C1 segment of cervical spinal cord (tissue), 14 donors: Measurements from ENCODE around the gene TERT.

ENCODE experiments used
- DNase-seq, 14 donors: peaks; one replicate each; lab custom pipeline; 2025; lab: John Stamatoyannopoulos, UW

Gene TERT

DNA sequence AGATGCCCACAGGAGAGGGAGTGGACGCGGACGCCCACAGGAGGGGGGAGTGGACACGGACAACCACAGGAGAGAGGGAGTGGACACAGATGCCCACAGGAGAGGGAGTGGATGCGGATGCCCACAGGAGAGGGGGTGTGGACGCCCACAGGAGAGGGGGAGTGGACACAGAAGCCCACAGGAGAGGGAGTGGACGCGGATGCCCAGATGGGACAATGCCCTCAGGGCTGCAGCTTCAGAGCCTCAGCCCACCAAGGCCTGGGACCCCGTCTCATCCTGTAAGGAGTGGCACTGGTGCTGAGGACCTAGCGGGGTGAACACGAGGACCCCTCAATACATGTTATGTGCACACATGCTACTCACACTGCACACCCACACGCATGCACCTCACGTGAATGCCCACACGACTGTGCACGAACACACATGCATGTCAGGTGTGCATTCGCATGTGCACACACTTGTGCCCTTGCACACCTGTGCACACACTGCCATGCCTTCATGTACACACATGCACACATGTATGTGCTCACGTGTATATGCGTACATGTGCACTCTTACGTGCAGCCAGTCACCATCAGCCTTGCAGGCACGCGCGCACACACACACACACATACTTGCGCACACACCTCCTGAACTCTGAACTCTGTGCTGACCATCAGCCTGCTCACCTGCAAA, 34.9 kb downstream of the TERT start:
- DNase-seq, result no peak

DNA sequence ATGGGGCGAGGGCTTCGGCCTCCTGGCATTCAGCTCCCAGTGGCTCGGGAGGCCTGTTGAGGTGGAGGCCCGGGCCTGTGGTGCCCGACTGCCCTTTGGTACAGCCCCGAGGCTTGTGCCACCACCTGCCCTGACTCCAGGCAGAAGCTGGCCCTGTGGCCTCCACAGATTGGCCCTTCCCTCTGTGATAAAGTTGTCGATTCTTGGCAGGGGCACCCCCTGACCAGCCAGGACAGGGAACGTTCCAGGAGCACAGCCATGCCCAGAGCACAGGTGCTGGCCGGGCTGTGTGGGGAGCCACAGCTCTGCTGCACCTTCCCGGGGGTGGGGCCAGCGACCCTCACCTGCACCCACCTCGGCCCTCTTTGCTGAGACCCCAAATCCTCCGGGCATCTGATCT, 37.0 kb downstream of the TERT start:
- no peak for DNase-seq

DNA sequence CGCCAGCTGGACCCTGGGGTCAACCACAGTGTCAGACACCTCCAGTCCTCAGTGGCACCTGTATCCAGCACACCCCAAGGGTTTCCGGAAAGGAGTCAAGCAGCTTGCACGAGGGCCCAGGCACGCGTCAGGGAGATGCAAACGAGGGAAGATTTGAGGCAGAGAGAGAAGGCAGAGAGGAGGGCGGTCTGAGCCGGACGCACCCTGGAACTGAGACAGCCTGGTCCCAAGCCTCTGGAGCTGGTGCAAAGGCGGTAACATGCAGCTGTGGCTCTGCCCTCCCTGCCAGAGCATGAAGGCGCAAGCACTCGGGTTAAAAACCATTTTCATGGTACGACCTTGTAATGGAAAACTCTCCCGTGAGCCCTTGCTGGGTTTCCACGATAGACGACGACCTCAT, 37.5 kb downstream of the TERT start:
- DNase-seq, result no peak

DNA sequence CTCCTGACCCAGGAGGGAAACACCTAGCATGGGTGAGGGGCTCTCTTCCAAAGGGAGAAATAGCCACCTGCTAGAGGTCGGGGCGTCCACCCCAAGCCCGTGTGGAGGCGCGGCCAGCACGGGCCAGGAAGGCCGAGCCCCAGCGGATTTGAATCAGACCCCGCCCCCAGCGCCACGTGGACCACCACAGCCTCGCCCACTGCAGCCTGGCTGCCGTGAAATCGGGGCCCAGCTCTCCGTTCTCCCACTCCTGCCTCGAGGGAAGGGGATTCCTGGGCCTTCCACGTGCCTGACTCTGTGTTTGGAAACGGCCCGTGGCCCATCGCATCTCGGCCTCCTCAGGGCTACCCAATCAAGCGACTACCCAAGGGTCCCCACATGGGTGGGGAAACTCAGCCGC, 38.1 kb downstream of the TERT start:
- no peak for DNase-seq

GRCh38 chr5:1255081-1255561, 39.7 kb downstream of the TERT start:
- DNase-seq, result no peak

- DNase-seq, result no peak
These were observed 40.7 kb downstream of the TERT start for GRCh38 chr5:1254196-1254595.

DNA sequence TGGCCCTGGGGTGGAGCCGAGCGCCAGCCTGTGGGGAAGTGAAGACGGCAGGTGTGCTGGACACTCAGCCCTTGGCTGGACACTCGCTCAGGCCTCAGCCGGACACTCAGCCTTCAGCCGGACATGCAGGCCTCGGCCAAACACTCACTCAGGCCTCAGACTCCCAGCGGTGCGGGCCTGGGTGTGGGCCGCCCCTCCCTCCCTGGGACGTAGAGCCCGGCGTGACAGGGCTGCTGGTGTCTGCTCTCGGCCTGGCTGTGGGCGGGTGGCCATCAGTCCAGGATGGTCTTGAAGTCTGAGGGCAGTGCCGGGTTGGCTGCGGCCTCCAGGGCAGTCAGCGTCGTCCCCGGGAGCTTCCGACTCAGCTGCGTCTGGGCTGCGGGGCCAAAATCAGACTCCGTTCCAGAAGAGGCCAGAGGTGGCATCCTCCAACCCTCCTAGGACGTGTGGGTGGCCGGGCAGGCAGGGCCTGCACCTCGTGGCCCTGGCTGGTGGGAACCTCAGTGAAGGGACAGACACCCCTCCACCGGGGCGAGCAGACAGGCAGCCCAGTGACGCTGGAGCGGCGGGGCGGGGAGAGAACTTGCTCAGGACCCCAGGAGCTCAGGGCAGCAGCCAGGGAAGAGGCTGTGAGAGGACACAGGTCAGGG, 41.3 kb downstream of the TERT start:
- no peak for DNase-seq

DNA sequence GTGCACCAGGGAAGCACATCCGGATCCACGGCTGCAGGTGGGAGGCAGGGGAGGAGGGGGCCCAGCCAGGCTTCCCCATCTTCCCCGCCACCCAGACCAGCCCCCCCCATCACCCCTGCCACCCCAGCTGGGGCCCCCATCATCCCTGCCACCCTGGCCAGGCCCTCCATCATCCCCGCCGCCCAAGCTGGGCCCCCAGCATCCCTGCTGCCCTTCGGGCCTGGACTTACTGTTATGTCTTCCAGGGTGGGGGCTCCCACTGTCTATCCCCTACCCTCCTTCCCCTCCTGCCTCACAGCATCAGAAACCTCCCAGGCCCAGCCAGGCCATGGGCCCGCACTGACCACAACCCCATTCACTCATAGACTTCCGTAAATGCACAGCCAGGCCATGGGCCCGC, 42.2 kb downstream of the TERT start:
- no peak for DNase-seq

- no peak for DNase-seq
These were observed 42.9 kb downstream of the TERT start for GRCh38 chr5:1251678-1252580.

GRCh38 chr5:1249366-1250280, 45.2 kb downstream of the TERT start:
- no peak for DNase-seq

DNA sequence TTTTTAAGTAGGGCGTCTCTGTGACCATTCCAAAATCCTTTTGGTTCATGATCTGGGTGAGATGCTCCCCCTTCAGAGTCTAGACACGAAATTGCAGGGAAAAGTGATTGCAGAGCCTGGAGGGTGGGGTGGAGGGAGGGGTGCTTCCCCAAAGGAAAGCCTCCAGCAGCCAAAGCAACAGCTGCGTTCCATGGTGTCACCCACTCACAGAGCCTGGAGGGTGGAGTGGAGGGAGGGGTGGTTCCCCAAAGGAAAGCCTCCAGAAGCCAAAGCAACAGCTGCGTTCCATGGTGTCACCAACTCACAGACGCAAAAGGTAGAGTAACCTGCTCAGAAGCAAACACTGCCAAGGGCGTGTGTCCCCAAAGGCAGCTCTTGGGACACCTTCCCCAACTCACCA, 47.1 kb downstream of the TERT start:
- no peak for DNase-seq

GRCh38 chr5:1246711-1247431, 48.0 kb downstream of the TERT start:
- DNase-seq, result peak in 1 of 14 donors; percentile 15

GRCh38 chr5:1245905-1246576, 48.8 kb downstream of the TERT start:
- no peak for DNase-seq

DNA sequence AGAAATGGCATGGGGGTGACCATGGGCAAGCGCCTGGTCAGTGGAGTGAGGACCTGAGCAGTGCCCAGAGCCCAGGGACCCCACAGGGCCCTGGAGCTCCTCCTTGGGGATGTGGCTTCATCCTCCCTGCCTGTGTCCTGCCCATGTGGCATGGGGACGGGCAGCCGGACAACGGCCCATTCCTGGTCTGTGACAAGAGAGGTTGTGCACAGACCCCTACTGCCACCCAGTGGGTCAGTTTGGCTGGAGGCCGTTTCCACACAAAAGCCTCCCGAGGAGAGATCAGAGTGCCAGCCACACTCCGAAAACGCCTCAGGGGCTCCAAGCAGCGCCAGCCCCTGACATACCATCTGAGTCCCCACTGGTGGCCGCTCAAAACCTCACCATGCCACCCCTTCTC, 49.9 kb downstream of the TERT start:
- DNase-seq, result no peak

DNA sequence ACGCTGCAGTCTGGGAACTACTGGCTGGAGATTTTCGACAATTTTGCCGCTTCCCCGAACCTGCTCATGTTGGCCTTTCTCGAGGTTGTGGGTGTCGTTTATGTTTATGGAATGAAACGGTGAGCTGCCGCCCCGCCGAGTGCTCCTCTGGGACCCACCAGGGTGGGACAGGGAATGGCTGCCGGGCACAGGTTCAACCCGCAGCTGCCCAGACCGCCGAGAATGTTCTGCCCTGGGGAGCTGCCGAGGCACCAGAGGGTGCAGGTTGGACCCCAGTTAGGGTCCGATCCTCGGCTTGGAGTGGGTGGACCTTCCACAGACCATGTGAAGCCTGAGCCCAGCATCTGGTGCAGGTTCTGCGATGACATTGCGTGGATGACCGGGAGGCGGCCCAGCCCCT, 50.6 kb downstream of the TERT start:
- DNase-seq, result no peak

DNA sequence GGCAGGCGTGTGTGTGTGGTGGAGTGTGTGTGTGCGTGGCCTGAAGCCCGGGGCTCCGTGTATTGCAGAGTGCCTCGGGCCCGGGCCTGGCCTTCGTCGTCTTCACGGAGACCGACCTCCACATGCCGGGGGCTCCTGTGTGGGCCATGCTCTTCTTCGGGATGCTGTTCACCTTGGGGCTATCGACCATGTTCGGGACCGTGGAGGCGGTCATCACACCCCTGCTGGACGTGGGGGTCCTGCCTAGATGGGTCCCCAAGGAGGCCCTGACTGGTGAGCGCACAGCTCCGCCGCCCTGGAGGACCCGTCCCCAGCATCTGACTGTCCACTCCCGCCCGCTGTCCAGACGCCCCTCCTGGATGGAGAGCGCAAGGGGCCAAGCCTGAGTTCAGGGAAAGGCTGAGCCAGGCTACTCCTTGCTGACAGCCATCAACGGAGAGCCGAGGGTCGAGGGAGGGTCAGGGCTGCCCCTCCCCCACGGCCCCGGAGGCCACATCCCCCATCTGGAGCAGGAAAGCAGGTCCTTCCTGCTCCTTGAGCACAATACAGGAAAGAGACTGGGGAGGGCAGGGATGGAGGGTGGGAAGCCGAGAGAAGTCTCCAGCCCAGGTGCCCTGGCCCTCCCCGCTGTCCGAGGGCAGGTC, 51.3 kb downstream of the TERT start:
- no peak for DNase-seq

- DNase-seq, result no peak
These were observed 52.0 kb downstream of the TERT start for GRCh38 chr5:1242733-1243486.

DNA sequence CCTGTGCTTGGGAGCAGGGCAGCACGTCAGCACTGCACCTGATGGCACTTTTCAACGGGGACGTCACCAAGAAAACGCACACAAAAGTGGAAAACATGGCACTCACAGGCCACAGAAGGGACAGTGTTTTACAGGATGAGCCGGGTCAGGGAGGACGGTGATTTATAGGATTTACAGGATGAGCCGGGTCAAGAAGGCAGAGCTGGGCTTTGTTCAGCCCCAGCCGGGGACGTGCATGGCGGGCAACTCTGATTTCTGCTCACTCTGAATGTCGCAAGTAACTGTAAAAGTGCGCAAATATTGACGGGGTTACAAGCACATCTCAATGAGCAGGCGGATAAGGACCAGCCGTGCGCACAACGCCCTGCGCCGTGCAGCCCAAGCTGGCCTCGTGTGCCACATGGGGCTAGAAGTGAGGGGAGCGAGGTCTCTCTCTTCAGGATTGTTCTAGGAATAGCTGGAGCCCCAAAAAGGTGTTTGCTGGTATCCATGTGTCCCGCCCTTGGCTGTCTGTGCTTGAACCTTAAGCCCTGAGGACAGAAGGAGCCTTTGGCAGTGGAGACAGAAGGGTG, 53.3 kb downstream of the TERT start:
- no peak for DNase-seq
